GM23248 (cell line): ENCODE data around the gene LEFTY1. TPM values are rescaled to one million over a fixed set of nuclear protein-coding genes. Genes with fewer than 3 reads are reported as not detected.

Experiments
- DNase-seq: peaks from one replicate; pipeline ENCODE4 v3.0.0-alpha.2; 2015
- H2AFZ ChIP-seq: fragments of 200-600 bp; sonication (generic); 2 replicates; pipeline ENCODE4 v1.6.1; 2016; ENCODE audit warnings: antibody characterized with exemption
- H3F3A ChIP-seq: fragments of 200-600 bp; sonication (generic); 2 replicates; pipeline ENCODE4 v1.6.1; 2016; ENCODE audit warnings: mild to moderate bottlenecking, antibody characterized with exemption, mixed run types; ENCODE audit not compliant: insufficient read depth
- H3K27ac ChIP-seq: fragments of 200-600 bp; sonication (generic); 2 replicates; pipeline ENCODE4 v1.5.1; 2016; ENCODE audit warnings: mild to moderate bottlenecking
- H3K27me3 ChIP-seq: fragments of 200-600 bp; sonication (generic); replicated peaks from 2 replicates; pipeline ENCODE4 v1.6.1; 2016; ENCODE audit warnings: mild to moderate bottlenecking; ENCODE audit not compliant: insufficient read depth
- H3K36me3 ChIP-seq: fragments of 200-600 bp; sonication (generic); 2 replicates; pipeline ENCODE4 v1.6.1; 2016; ENCODE audit warnings: low read depth, mild to moderate bottlenecking
- H3K4me1 ChIP-seq: fragments of 200-600 bp; sonication (generic); 2 replicates; pipeline ENCODE4 v1.6.1; 2016; ENCODE audit warnings: mild to moderate bottlenecking; ENCODE audit not compliant: insufficient read depth
- H3K4me2 ChIP-seq: fragments of 200-600 bp; sonication (generic); one replicate; pipeline ENCODE4 v1.6.1; 2016; ENCODE audit warnings: mild to moderate bottlenecking; ENCODE audit not compliant: unreplicated experiment
- H3K4me3 ChIP-seq: fragments of 200-600 bp; sonication (generic); 2 replicates; pipeline ENCODE4 v1.5.1; 2016; ENCODE audit warnings: mild to moderate bottlenecking
- H3K79me2 ChIP-seq: fragments of 200-600 bp; sonication (generic); 2 replicates; pipeline ENCODE4 v1.6.1; 2016; ENCODE audit warnings: mild to moderate bottlenecking; ENCODE audit not compliant: insufficient read depth
- H3K9ac ChIP-seq: fragments of 200-600 bp; sonication (generic); 2 replicates; pipeline ENCODE4 v1.6.1; 2016; ENCODE audit warnings: mild to moderate bottlenecking
- H3K9me2 ChIP-seq: fragments of 200-600 bp; sonication (generic); 2 replicates; pipeline ENCODE4 v1.6.1; 2016; ENCODE audit warnings: mixed run types, mild to moderate bottlenecking, moderate library complexity; ENCODE audit not compliant: insufficient read depth
- H3K9me3 ChIP-seq: fragments of 200-600 bp; sonication (generic); one replicate; pipeline ENCODE4 v1.6.1; 2017; ENCODE audit warnings: low read depth
- H4K20me1 ChIP-seq: fragments of 200-600 bp; sonication (generic); 2 replicates; pipeline ENCODE4 v1.6.0; 2016; ENCODE audit not compliant: insufficient read depth
- EZH2 ChIP-seq: fragments of 200-600 bp; sonication (generic); IDR thresholded peaks from 2 replicates; pipeline ENCODE4 v1.6.1; 2018; ENCODE audit warnings: antibody characterized with exemption, mild to moderate bottlenecking; ENCODE audit not compliant: insufficient read depth, poor library complexity, severe bottlenecking
- EZH2phosphoT487 ChIP-seq: fragments of 200-600 bp; sonication (generic); IDR thresholded peaks from 2 replicates; pipeline ENCODE4 v1.6.1; 2018; ENCODE audit warnings: antibody characterized with exemption, moderate library complexity, mild to moderate bottlenecking, low read depth; ENCODE audit not compliant: insufficient read depth
- WGBS, 2 experiments: methylation state at CpG; one replicate each; pipeline ENCODE4 v1.1.6; 2015 to 2017; ENCODE audit warnings: low lambda C conversion rate in 2 of 2, low coverage in 1 of 2; ENCODE audit errors: missing lambda C conversion rate in 2 of 2; 5-methylcytosine and 5-hydroxymethylcytosine counted together
- in situ Hi-C: fragments of 300-500 bp; cut with MboI; formaldehyde crosslinking; loops from 2 replicates; pipeline ENCODE4 v1.15.0; 2020
- polyA plus RNA-seq: library from polyadenylated mRNA; unstranded; fragments of >200 nt; fragmentation: Nextera tagmentation; extraction: Ambion mirVana; gene quantifications from 2 replicates; pipeline ENCODE4 v1.2.1, GENCODE V29; 2016
- total RNA-seq: library from RNA; depleted of rRNA; stranded (reverse); fragments of >200 nt; shearing (Covaris generic); gene quantifications from 2 replicates; pipeline ENCODE4 v1.2.3, GENCODE V29; 2014

The LEFTY1 gene
- total and polyA plus RNA-seq, 2 experiments from 2014 or later = not detected

GRCh38 chr1:225863167-225863566 is 25.8 kb downstream of the LEFTY1 start:
- Histone ChIP-seq H2AFZ (no peak overlapping the region), H3K79me2 (no peaks in the 10 kb centered on the region), H3K27ac (no peak overlapping the region), H3K4me3 (no peak overlapping the region), H3K36me3 (no peaks in the 10 kb centered on the region; the same call in 1 of the 2 replicates), H3K9me3 (no peaks in the 10 kb centered on the region), H4K20me1 (no peaks in the 10 kb centered on the region), H3K9me2 (no peaks in the 10 kb centered on the region), H3K4me1 (no peaks in the 10 kb centered on the region), H3K27me3 (no peaks in the 10 kb centered on the region), H3K4me2 (no peak overlapping the region), H3F3A (no peaks in the 10 kb centered on the region), H3K9ac (no peak overlapping the region)
- no peak for DNase-seq
- in situ Hi-C loops = no loop called here
- TF ChIP-seq EZH2 (no peak), EZH2phosphoT487 (no peak)
- 83 to 91% methylated on average over 5 of the region's 5 CpGs for WGBS, 2 experiments

- H3K27ac ChIP-seq = no peak overlapping the region
- no peak for TF ChIP-seq EZH2phosphoT487
- TF ChIP-seq EZH2 = no peak
- H2AFZ ChIP-seq = no peak overlapping the region
- in situ Hi-C loops = no loop called here
- H3K4me3 ChIP-seq = no peak overlapping the region
- H3K9me2 ChIP-seq = no peaks in the 10 kb centered on the region
- H3K4me2 ChIP-seq = no peak overlapping the region
- H3F3A ChIP-seq = no peaks in the 10 kb centered on the region
- no peak for DNase-seq
- H3K27me3 ChIP-seq = no peaks in the 10 kb centered on the region
- no peaks in the 10 kb centered on the region for H4K20me1 ChIP-seq
- H3K36me3 ChIP-seq = no peaks in the 10 kb centered on the region; the same call in 1 of the 2 replicates
- WGBS, 2 experiments = 88 to 94% methylated on average over 13 of the region's 13 CpGs
- no peaks in the 10 kb centered on the region for H3K79me2 ChIP-seq
- no peaks in the 10 kb centered on the region for H3K4me1 ChIP-seq
- no peaks in the 10 kb centered on the region for H3K9me3 ChIP-seq
- H3K9ac ChIP-seq = no peak overlapping the region
Measured at GRCh38 chr1:225862581-225862950, 26.4 kb downstream of the LEFTY1 start.

- TF ChIP-seq EZH2 (no peak), EZH2phosphoT487 (no peak)
- Histone ChIP-seq H3K27ac (no peak overlapping the region), H3K9me2 (no peaks in the 10 kb centered on the region), H3K27me3 (no peaks in the 10 kb centered on the region), H3K79me2 (no peaks in the 10 kb centered on the region), H3F3A (no peaks in the 10 kb centered on the region), H3K4me1 (no peaks in the 10 kb centered on the region), H3K4me2 (no peak overlapping the region), H3K4me3 (no peak overlapping the region), H3K9ac (no peak overlapping the region), H3K36me3 (no peaks in the 10 kb centered on the region; the same call in 1 of the 2 replicates), H4K20me1 (no peaks in the 10 kb centered on the region), H2AFZ (no peak overlapping the region), H3K9me3 (no peaks in the 10 kb centered on the region)
- DNase-seq = no peak
- in situ Hi-C loops = no loop called here
- WGBS, 2 experiments = 94 to 96% methylated on average over 13 of the region's 13 CpGs
Measured at GRCh38 chr1:225861834-225862580, 26.9 kb downstream of the LEFTY1 start.

GRCh38 chr1:225860876-225861441 is 28.0 kb downstream of the LEFTY1 start:
- Histone ChIP-seq H3K9me2 (no peaks in the 10 kb centered on the region), H3K36me3 (no peaks in the 10 kb centered on the region; the same call in 1 of the 2 replicates), H3K9me3 (no peaks in the 10 kb centered on the region), H3K4me2 (no peak overlapping the region), H3K9ac (no peak overlapping the region), H3K79me2 (no peaks in the 10 kb centered on the region), H3K27ac (no peak overlapping the region), H3K4me3 (no peak overlapping the region), H2AFZ (no peak overlapping the region), H3K4me1 (no peaks in the 10 kb centered on the region), H3K27me3 (no peaks in the 10 kb centered on the region), H4K20me1 (no peaks in the 10 kb centered on the region), H3F3A (no peaks in the 10 kb centered on the region)
- 88 to 91% methylated on average over 7 of the region's 7 CpGs for WGBS, 2 experiments
- TF ChIP-seq EZH2 (no peak), EZH2phosphoT487 (no peak)
- in situ Hi-C loops = no loop called here
- no peak for DNase-seq
